GM21390 (cell line): ENCODE measurements around the gene C14orf119.

Source experiments
- ATAC-seq: cut with Tn5 transposase; IDR thresholded peaks from one replicate; pipeline ENCODE4 v1.9.1; 2021; ENCODE audit not compliant: unreplicated experiment

C14orf119 gene

GRCh38 chr14:23095196-23096108, at the start of gene C14orf119:
Gene C14orf119 (plus strand): TSS chr14:23095505. CDS start chr14:23097659, 2,154 bp downstream.
- ATAC-seq, result peak; percentile 84

GRCh38 chr14:23047034-23047634, 48.2 kb upstream of the C14orf119 start:
- ATAC-seq, result no peak

- no peak for ATAC-seq
These were observed 47.3 kb upstream of the C14orf119 start for GRCh38 chr14:23047751-23048693.

GRCh38 chr14:23049011-23049410, 46.3 kb upstream of the C14orf119 start:
- no peak for ATAC-seq

GRCh38 chr14:23051141-23052057, 43.9 kb upstream of the C14orf119 start:
- ATAC-seq, result no peak

GRCh38 chr14:23052182-23052623, 43.1 kb upstream of the C14orf119 start:
- no peak for ATAC-seq

GRCh38 chr14:23052671-23053070, 42.6 kb upstream of the C14orf119 start:
- ATAC-seq, result no peak

GRCh38 chr14:23053426-23053825, 41.9 kb upstream of the C14orf119 start:
- no peak for ATAC-seq

GRCh38 chr14:23054000-23054811, 41.1 kb upstream of the C14orf119 start:
- no peak for ATAC-seq

- no peak for ATAC-seq
These were observed 40.2 kb upstream of the C14orf119 start for GRCh38 chr14:23055147-23055550.

GRCh38 chr14:23055621-23056144, 39.6 kb upstream of the C14orf119 start:
- no peak for ATAC-seq

GRCh38 chr14:23056145-23056955, 39.0 kb upstream of the C14orf119 start:
- ATAC-seq, result peak; percentile 55

GRCh38 chr14:23056956-23057756, 38.1 kb upstream of the C14orf119 start, which contains the start of gene CDH24:
Gene CDH24 (minus strand): TSS chr14:23057520. CDS start chr14:23055733, 1,787 bp downstream.
- no peak for ATAC-seq

GRCh38 chr14:23057757-23058653, 37.3 kb upstream of the C14orf119 start:
- ATAC-seq, result no peak

- ATAC-seq, result no peak
These were observed 36.4 kb upstream of the C14orf119 start for GRCh38 chr14:23058654-23059504.
